Mesenchymal stem cell (in vitro differentiated cells and primary cell): Measurements from ENCODE around the gene MTCH1.
"Not testable (repeated sequence)": the region's sequence is repeated elsewhere in the genome, so short reads cannot be mapped to it uniquely, and the experiment has no call there.

Source experiments
- DNase-seq: peaks from one replicate; pipeline ENCODE4 v3.0.0-alpha.2; 2013
- H2AFZ ChIP-seq: one replicate; pipeline ENCODE4 v1.6.1; 2013; ENCODE audit warnings: low read depth, mild to moderate bottlenecking, control low read depth, inconsistent platforms, low read length, moderate library complexity
- H2AK5ac ChIP-seq: 2 replicates; pipeline ENCODE4 v1.6.1; 2013; ENCODE audit warnings: low read length, moderate library complexity, mild to moderate bottlenecking, inconsistent platforms; ENCODE audit not compliant: severe bottlenecking
- H2BK120ac ChIP-seq: one replicate; pipeline ENCODE4 v1.6.1; 2013; ENCODE audit warnings: low read depth, mild to moderate bottlenecking, inconsistent platforms, low read length, moderate library complexity
- H2BK12ac ChIP-seq, 2 experiments: one replicate each; pipeline ENCODE4 v1.6.1; 2013; ENCODE audit warnings: inconsistent platforms in 2 of 2, low read length in 2 of 2, mild to moderate bottlenecking in 2 of 2, moderate library complexity in 2 of 2, control low read depth in 1 of 2
- H2BK15ac ChIP-seq: one replicate; pipeline ENCODE4 v1.6.1; 2013; ENCODE audit warnings: mild to moderate bottlenecking, low read depth, inconsistent platforms; ENCODE audit not compliant: poor library complexity, severe bottlenecking
- H2BK5ac ChIP-seq: 2 replicates; pipeline ENCODE4 v1.6.1; 2013; ENCODE audit warnings: low read depth, mild to moderate bottlenecking, low read length, control low read depth, inconsistent platforms; ENCODE audit not compliant: poor library complexity, severe bottlenecking
- H3K14ac ChIP-seq, 2 experiments: one replicate each; pipeline ENCODE4 v1.6.1; 2013; ENCODE audit warnings: inconsistent platforms in 2 of 2, low read length in 2 of 2, control low read depth in 1 of 2, mild to moderate bottlenecking in 1 of 2, moderate library complexity in 1 of 2
- H3K18ac ChIP-seq, 2 experiments: one replicate each; pipeline ENCODE4 v1.6.1; 2013; ENCODE audit warnings: inconsistent platforms in 2 of 2, low read length in 2 of 2, control low read depth in 1 of 2, low read depth in 1 of 2, mild to moderate bottlenecking in 1 of 2
- H3K23ac ChIP-seq, 2 experiments: one replicate each; pipeline ENCODE4 v1.6.1; 2013; ENCODE audit warnings: inconsistent platforms in 2 of 2, low read length in 2 of 2, mild to moderate bottlenecking in 2 of 2, moderate library complexity in 2 of 2, control low read depth in 1 of 2
- H3K27ac ChIP-seq: 2 replicates; pipeline ENCODE4 v1.5.1; 2013; ENCODE audit warnings: mild to moderate bottlenecking, moderate library complexity, low read length, control low read depth, inconsistent platforms; ENCODE audit not compliant: poor library complexity, severe bottlenecking
- H3K27me3 ChIP-seq, 2 experiments: 2 replicates each; pipeline versions ENCODE4 v1.6.1 to v1.7.0; 2013; ENCODE audit warnings: low read length in 2 of 2, mild to moderate bottlenecking in 2 of 2, moderate library complexity in 2 of 2, control low read depth in 1 of 2, inconsistent platforms in 1 of 2; ENCODE audit not compliant: control insufficient read depth in 1 of 2, insufficient read depth in 1 of 2
- H3K36me3 ChIP-seq, 2 experiments: 2 replicates each; pipeline versions ENCODE4 v1.6.1 to v1.7.0; 2013; ENCODE audit warnings: low read length in 2 of 2, control low read depth in 1 of 2, inconsistent platforms in 1 of 2, low read depth in 1 of 2, mild to moderate bottlenecking in 1 of 2; ENCODE audit not compliant: insufficient read depth in 2 of 2, control insufficient read depth in 1 of 2
- H3K4ac ChIP-seq, 2 experiments: one replicate each; pipeline ENCODE4 v1.6.1; 2013; ENCODE audit warnings: inconsistent platforms in 2 of 2, low read length in 2 of 2, mild to moderate bottlenecking in 2 of 2, moderate library complexity in 2 of 2, control low read depth in 1 of 2, low read depth in 1 of 2
- H3K4me1 ChIP-seq: 2 replicates; pipeline ENCODE4 v1.6.1; 2013; ENCODE audit warnings: low read depth, low read length, control low read depth; ENCODE audit not compliant: control insufficient read depth, insufficient read depth
- H3K4me2 ChIP-seq: 2 replicates; pipeline ENCODE4 v1.6.1; 2013; ENCODE audit warnings: low read length, mild to moderate bottlenecking, inconsistent platforms; ENCODE audit not compliant: poor library complexity, severe bottlenecking
- H3K4me3 ChIP-seq, 2 experiments: 2 replicates each; pipeline versions ENCODE4 v1.5.1 to v1.7.0; 2013; ENCODE audit warnings: low read length in 2 of 2, mild to moderate bottlenecking in 2 of 2, control low read depth in 1 of 2, low read depth in 1 of 2; ENCODE audit not compliant: insufficient read depth in 1 of 2
- H3K79me1 ChIP-seq: replicated peaks from 2 replicates; pipeline ENCODE4 v1.6.1; 2013; ENCODE audit warnings: mild to moderate bottlenecking, control low read depth, low read length, inconsistent platforms; ENCODE audit not compliant: poor library complexity, severe bottlenecking
- H3K9ac ChIP-seq: 2 replicates; pipeline ENCODE4 v1.7.0; 2013; ENCODE audit warnings: mild to moderate bottlenecking, low read length, moderate library complexity
- H3K9me3 ChIP-seq: 2 replicates; pipeline ENCODE4 v1.7.0; 2013; ENCODE audit warnings: mild to moderate bottlenecking, low read length; ENCODE audit not compliant: control insufficient read depth
- H4K8ac ChIP-seq: one replicate; pipeline ENCODE4 v1.6.1; 2013; ENCODE audit warnings: inconsistent platforms, mild to moderate bottlenecking, low read length, moderate library complexity
- H4K91ac ChIP-seq: one replicate; pipeline ENCODE4 v1.6.1; 2013; ENCODE audit warnings: mild to moderate bottlenecking, low read length, inconsistent platforms
- WGBS: methylation state at CpG from one replicate; pipeline ENCODE4 v1.1.7; 2013; ENCODE audit warnings: mixed read lengths; 5-methylcytosine and 5-hydroxymethylcytosine counted together

The MTCH1 gene

DNA sequence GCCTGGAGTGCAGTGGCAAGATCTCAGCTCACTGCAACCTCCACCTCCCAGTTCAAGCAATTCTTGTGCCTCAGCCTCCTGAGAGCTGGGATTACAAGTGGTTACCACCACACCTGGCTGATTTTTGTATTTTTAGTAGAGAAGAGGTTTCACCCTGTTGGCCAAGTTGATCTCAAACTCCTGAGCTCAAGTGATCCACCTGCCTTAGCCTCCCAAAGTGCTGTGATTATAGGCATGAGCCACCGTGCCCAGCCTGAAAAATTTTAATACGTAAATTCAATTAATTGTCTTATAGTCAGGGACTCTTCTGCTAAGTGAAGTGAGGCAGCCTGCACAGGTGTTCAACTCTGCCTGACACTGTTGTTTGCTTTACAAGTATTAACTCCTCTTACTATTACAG lies 4.4 kb upstream of the MTCH1 start:
- H2BK5ac ChIP-seq, H2BK12ac ChIP-seq, H3K23ac ChIP-seq, H2BK15ac ChIP-seq, H3K4me2 ChIP-seq, H3K9ac ChIP-seq, H3K36me3 ChIP-seq, H4K91ac ChIP-seq, H3K4ac ChIP-seq, H3K18ac ChIP-seq, H3K9me3 ChIP-seq, H3K79me1 ChIP-seq, DNase-seq, H2AK5ac ChIP-seq, H4K8ac ChIP-seq, H3K4me1 ChIP-seq, H3K14ac ChIP-seq, H3K27ac ChIP-seq, H3K4me3 ChIP-seq, H2AFZ ChIP-seq, H2BK120ac ChIP-seq: not testable (repeated sequence)
- WGBS = 100% methylated on average over 2 of the region's 2 CpGs
- H3K27me3 ChIP-seq = peaks cover 7 to 12% of the 10 kb centered on the region in 2 experiments

DNA sequence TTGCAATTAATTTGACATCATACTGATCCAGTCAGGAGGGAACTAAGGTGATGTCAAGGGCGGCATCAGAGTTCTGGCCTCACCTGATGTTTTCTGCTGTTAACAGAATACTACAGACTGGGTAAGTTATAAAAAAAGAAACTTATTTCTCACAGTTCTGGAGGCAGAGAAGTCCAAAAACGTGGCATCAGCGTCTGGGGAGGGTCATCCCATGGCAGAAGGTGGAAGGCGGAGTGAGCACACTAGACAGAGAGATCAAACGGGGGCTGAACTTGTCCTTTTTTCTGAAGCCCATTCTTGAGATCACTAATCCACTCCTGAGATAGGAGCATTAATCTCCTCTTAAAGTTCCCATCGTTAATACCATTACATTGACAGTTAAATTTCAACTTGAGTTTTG lies 3.3 kb upstream of the MTCH1 start:
- H3K4me3 ChIP-seq = no peak overlapping the region
- H3K27ac ChIP-seq = no peak overlapping the region
- no peak overlapping the region for H2BK5ac ChIP-seq
- WGBS = 73% methylated on average over 5 of the region's 6 CpGs
- H3K79me1 ChIP-seq = no peaks in the 10 kb centered on the region
- no peak overlapping the region for H3K23ac ChIP-seq
- no peak overlapping the region for H2AK5ac ChIP-seq
- H3K27me3 ChIP-seq = peaks cover 5 to 7% of the 10 kb centered on the region in 2 experiments
- no peak overlapping the region for H2AFZ ChIP-seq
- H3K4me1 ChIP-seq = peaks cover 3% of the 10 kb centered on the region
- H3K4me2 ChIP-seq = no peak overlapping the region
- no peak overlapping the region for H4K8ac ChIP-seq
- no peak overlapping the region for H3K18ac ChIP-seq
- no peak overlapping the region for H3K9ac ChIP-seq
- no peaks in the 10 kb centered on the region for H3K9me3 ChIP-seq
- no peak overlapping the region for H3K14ac ChIP-seq
- no peak overlapping the region for H2BK12ac ChIP-seq
- H2BK15ac ChIP-seq = no peak overlapping the region
- H2BK120ac ChIP-seq = no peak overlapping the region
- no peak overlapping the region for H4K91ac ChIP-seq
- H3K36me3 ChIP-seq = no peaks in the 10 kb centered on the region
- H3K4ac ChIP-seq = no peak overlapping the region
- no peak for DNase-seq

DNA sequence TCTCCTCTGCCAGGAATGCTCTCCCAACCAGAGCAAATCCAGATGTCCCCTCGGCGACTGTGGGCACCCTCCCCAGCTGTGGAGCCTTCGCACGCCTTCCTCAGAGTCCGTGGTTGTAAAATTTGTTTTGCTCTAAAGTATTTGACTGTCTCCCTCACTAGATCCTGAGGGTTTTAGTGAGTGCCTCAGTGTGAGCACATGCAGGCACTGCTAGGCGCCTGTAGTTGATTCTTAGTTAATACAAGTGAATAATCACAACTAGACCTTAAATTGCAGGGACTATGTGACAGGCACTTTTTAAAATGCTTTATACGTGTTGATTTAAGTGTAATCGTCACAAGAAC lies 680 bp upstream of the MTCH1 start:
- Histone ChIP-seq H3K9me3 (no peaks in the 10 kb centered on the region), H3K23ac (peak overlapping the region; percentile 0 to 19), H2BK15ac (no peak overlapping the region), H3K4me1 (peaks cover 9% of the 10 kb centered on the region), H3K4ac (peak overlapping the region in 1 of 2 experiments; percentile 22), H3K9ac (peak overlapping the region; percentile 98), H4K91ac (no peak overlapping the region), H3K4me3 (peak overlapping the region; percentile 90 to 99), H3K27me3 (peaks cover 5 to 7% of the 10 kb centered on the region in 2 experiments), H2BK5ac (no peak overlapping the region), H2BK12ac (peak overlapping the region in 1 of 2 experiments; percentile 31), H3K14ac (peak overlapping the region in 1 of 2 experiments; percentile 73), H2AFZ (peak overlapping the region; percentile 6), H3K79me1 (no peaks in the 10 kb centered on the region), H3K4me2 (peak overlapping the region; percentile 64), H4K8ac (peak overlapping the region; percentile 55), H3K18ac (peak overlapping the region; percentile 41 to 91), H3K36me3 (peaks cover 3% of the 10 kb centered on the region in 2 experiments), H3K27ac (peak overlapping the region; percentile 29), H2AK5ac (no peak overlapping the region), H2BK120ac (no peak overlapping the region)
- 9% methylated on average over 8 of the region's 8 CpGs for WGBS
- DNase-seq = no peak

DNA sequence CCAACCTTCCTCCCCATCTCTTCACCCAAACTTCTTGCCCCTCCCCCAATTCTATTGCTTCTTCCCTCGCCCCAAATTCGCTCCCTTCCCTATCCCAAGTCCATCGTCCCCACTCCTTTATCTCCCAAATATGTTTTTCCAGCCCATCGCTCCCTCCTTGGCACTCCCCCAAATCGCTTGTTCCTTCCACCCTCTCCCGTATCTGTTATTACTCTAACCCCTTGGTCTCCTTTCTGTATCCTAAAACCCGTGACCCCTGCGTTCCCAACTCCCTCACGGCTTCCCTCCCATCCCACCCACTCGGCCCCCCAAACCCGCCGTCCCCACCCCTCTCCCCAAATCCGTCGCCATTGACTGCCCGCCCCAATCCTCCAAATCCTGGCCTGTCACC lies 584 bp downstream of the MTCH1 start:
- Histone ChIP-seq H2BK5ac (peak overlapping the region; percentile 63), H3K27me3 (no peaks in the 10 kb centered on the region), H3K18ac (peak overlapping the region; percentile 87 to 100), H2BK120ac (peak overlapping the region; percentile 80), H3K9ac (peak overlapping the region; percentile 98), H3K23ac (peak overlapping the region in 1 of 2 experiments; percentile 100), H2BK15ac (peak overlapping the region; percentile 70), H3K79me1 (no peaks in the 10 kb centered on the region), H3K27ac (no peak overlapping the region), H3K4me3 (peak overlapping the region; percentile 90 to 99), H2BK12ac (peak overlapping the region in 1 of 2 experiments; percentile 90), H4K91ac (peak overlapping the region; percentile 88), H2AFZ (no peak overlapping the region), H4K8ac (peak overlapping the region; percentile 83), H3K4ac (peak overlapping the region; percentile 55 to 99), H3K14ac (peak overlapping the region in 1 of 2 experiments; percentile 100), H2AK5ac (peak overlapping the region; percentile 24), H3K36me3 (peaks cover 8 to 9% of the 10 kb centered on the region in 2 experiments), H3K4me2 (peak overlapping the region; percentile 86), H3K4me1 (peaks cover 17% of the 10 kb centered on the region), H3K9me3 (no peaks in the 10 kb centered on the region)
- 1% methylated on average over 15 of the region's 15 CpGs for WGBS
- no peak for DNase-seq
